ENCODE results near the gene LOXL1.

Gene LOXL1

GRCh38 chr15:73996939-73997338 lies 70.7 kb downstream of the LOXL1 start:
- TF ChIP-seq POU6F1 (CRISPR knock-in tag; IDR thresholded peaks at IDR 0.05; ENCODE audit: borderline replicate concordance, low read depth) (no peak), ZNF565 (CRISPR knock-in tag; conservative IDR thresholded peaks at IDR 0.05; ENCODE audit: low read depth) (no peak), ISL1 (CRISPR knock-in tag; IDR thresholded peaks at IDR 0.05) (no peak), ARNTL (CRISPR knock-in tag; IDR thresholded peaks at IDR 0.05; ENCODE audit: borderline replicate concordance, low read depth) (no peak), ZNF70 (CRISPR knock-in tag; IDR thresholded peaks at IDR 0.05) (no peak), CSRNP3 (CRISPR knock-in tag; IDR thresholded peaks at IDR 0.05) (no peak), ZC3H10 (CRISPR knock-in tag; IDR thresholded peaks at IDR 0.05) (no peak), TOX (CRISPR knock-in tag; IDR thresholded peaks at IDR 0.05; ENCODE audit: borderline replicate concordance) (no peak), ESRRG (CRISPR knock-in tag; IDR thresholded peaks at IDR 0.05) (no peak), BACH2 (CRISPR knock-in tag; IDR thresholded peaks at IDR 0.05; ENCODE audit: borderline replicate concordance) (no peak), CSDC2 (CRISPR knock-in tag; IDR thresholded peaks at IDR 0.05) (no peak), SNAI2 (CRISPR knock-in tag; IDR thresholded peaks at IDR 0.05) (no peak), ZFP30 (CRISPR knock-in tag; IDR thresholded peaks at IDR 0.05) (no peak), CREB5 (CRISPR knock-in tag; IDR thresholded peaks at IDR 0.05; ENCODE audit: low read depth) (no peak), PATZ1 (CRISPR knock-in tag; IDR thresholded peaks at IDR 0.05; ENCODE audit: borderline replicate concordance) (no peak), ZFP3 (CRISPR knock-in tag; IDR thresholded peaks at IDR 0.05) (no peak)
- no peak for ATAC-seq

DNA sequence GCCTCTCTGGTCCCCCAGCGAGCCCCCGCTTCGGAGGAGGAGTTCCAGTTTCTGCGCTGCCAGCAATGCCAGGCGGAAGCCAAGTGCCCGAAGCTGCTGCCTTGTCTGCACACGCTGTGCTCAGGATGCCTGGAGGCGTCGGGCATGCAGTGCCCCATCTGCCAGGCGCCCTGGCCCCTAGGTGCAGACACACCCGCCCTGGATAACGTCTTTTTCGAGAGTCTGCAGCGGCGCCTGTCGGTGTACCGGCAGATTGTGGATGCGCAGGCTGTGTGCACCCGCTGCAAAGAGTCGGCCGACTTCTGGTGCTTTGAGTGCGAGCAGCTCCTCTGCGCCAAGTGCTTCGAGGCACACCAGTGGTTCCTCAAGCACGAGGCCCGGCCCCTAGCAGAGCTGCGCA lies 71.7 kb downstream of the LOXL1 start:
- ATAC-seq, result no peak
- no peak for TF ChIP-seq ARNTL (CRISPR knock-in tag; IDR thresholded peaks at IDR 0.05; ENCODE audit: borderline replicate concordance, low read depth)
- TF ChIP-seq ZC3H10 (CRISPR knock-in tag; IDR thresholded peaks at IDR 0.05), result no peak
- TF ChIP-seq ZNF8 (CRISPR knock-in tag; IDR thresholded peaks at IDR 0.05), result no peak
- TF ChIP-seq CREB5 (CRISPR knock-in tag; IDR thresholded peaks at IDR 0.05; ENCODE audit: low read depth), result no peak
- TF ChIP-seq PPARA (CRISPR knock-in tag; IDR thresholded peaks at IDR 0.05; ENCODE audit: borderline replicate concordance), result no peak
- no peak for TF ChIP-seq RARB (CRISPR knock-in tag; IDR thresholded peaks at IDR 0.05)
- TF ChIP-seq ISL1 (CRISPR knock-in tag; IDR thresholded peaks at IDR 0.05), result no peak
- TF ChIP-seq ZNF70 (CRISPR knock-in tag; IDR thresholded peaks at IDR 0.05), result no peak
- no peak for TF ChIP-seq OSR1 (CRISPR knock-in tag; IDR thresholded peaks at IDR 0.05)
- no peak for TF ChIP-seq BACH2 (CRISPR knock-in tag; IDR thresholded peaks at IDR 0.05; ENCODE audit: borderline replicate concordance)
- no peak for TF ChIP-seq ZNF565 (CRISPR knock-in tag; conservative IDR thresholded peaks at IDR 0.05; ENCODE audit: low read depth)
- no peak for TF ChIP-seq CSDC2 (CRISPR knock-in tag; IDR thresholded peaks at IDR 0.05)
- TF ChIP-seq TCF4 (CRISPR knock-in tag; IDR thresholded peaks at IDR 0.05; ENCODE audit: borderline replicate concordance), result no peak
- TF ChIP-seq GLIS3 (CRISPR knock-in tag; IDR thresholded peaks at IDR 0.05), result no peak
- TF ChIP-seq ZFP3 (CRISPR knock-in tag; IDR thresholded peaks at IDR 0.05), result no peak
- TF ChIP-seq TOX (CRISPR knock-in tag; IDR thresholded peaks at IDR 0.05; ENCODE audit: borderline replicate concordance), result no peak
- no peak for TF ChIP-seq ESRRG (CRISPR knock-in tag; IDR thresholded peaks at IDR 0.05)
- no peak for TF ChIP-seq SNAI2 (CRISPR knock-in tag; IDR thresholded peaks at IDR 0.05)
- TF ChIP-seq PATZ1 (CRISPR knock-in tag; IDR thresholded peaks at IDR 0.05; ENCODE audit: borderline replicate concordance), result no peak
- TF ChIP-seq CSRNP3 (CRISPR knock-in tag; IDR thresholded peaks at IDR 0.05), result no peak
